Measurements from ENCODE around the gene ETV2. TPM values are rescaled to one million over a fixed set of nuclear protein-coding genes. Genes with fewer than 3 reads are reported as not detected.
A peak's percentile ranks its signal among the peaks of the same experiment; 100 is the strongest.
"Not testable (repeated sequence)": the region's sequence is repeated elsewhere in the genome, so short reads cannot be mapped to it uniquely, and the experiment has no call there.

The ETV2 gene
- total RNA-seq, 2 donors from 2014 or later = 0.39 to 1.2 TPM

- DNase-seq (ENCODE audit: low spot score) (no peak), ATAC-seq (no peak)
- H3K4me1 Mint-ChIP-seq (ENCODE audit: low read depth in 2 of 2) = peaks cover 0 to 10% of the 10 kb centered on the region in 2 donors
- H3K27me3 Mint-ChIP-seq = no peaks in the 10 kb centered on the region
- H3K27ac Mint-ChIP-seq = no peak overlapping the region
- H3K4me3 Mint-ChIP-seq = no peak overlapping the region
- no peaks in the 10 kb centered on the region for H3K36me3 Mint-ChIP-seq
- no peaks in the 10 kb centered on the region for H3K9me3 Mint-ChIP-seq
Observed at GRCh38 chr19:35689836-35690235, 48.3 kb downstream of the ETV2 start.

- H3K27me3 Mint-ChIP-seq; H3K4me3 Mint-ChIP-seq; H3K27ac Mint-ChIP-seq; H3K36me3 Mint-ChIP-seq; DNase-seq (ENCODE audit: low spot score); H3K9me3 Mint-ChIP-seq; ATAC-seq: not testable (repeated sequence)
- H3K4me1 Mint-ChIP-seq (ENCODE audit: low read depth in 2 of 2) = peaks cover 0 to 11% of the 10 kb centered on the region in 2 donors
Observed at GRCh38 chr19:35691106-35691505, 49.6 kb downstream of the ETV2 start.

GRCh38 chr19:35692010-35692409 lies 50.5 kb downstream of the ETV2 start:
- H3K4me1 Mint-ChIP-seq (ENCODE audit: low read depth in 2 of 2) = peaks cover 0 to 13% of the 10 kb centered on the region in 2 donors
- no peak for ATAC-seq
- no peak overlapping the region for H3K27ac Mint-ChIP-seq
- H3K9me3 Mint-ChIP-seq = no peaks in the 10 kb centered on the region
- no peaks in the 10 kb centered on the region for H3K27me3 Mint-ChIP-seq
- DNase-seq (ENCODE audit: low spot score) = no peak
- H3K4me3 Mint-ChIP-seq = no peak overlapping the region
- no peaks in the 10 kb centered on the region for H3K36me3 Mint-ChIP-seq

- peak overlapping the region in 1 of 2 donors; percentile 67 for H3K27ac Mint-ChIP-seq
- no peaks in the 10 kb centered on the region for H3K27me3 Mint-ChIP-seq
- peak in 1 of 2 donors; percentile 8 for ATAC-seq
- peaks cover 0 to 13% of the 10 kb centered on the region in 2 donors for H3K4me1 Mint-ChIP-seq (ENCODE audit: low read depth in 2 of 2)
- no peak overlapping the region for H3K4me3 Mint-ChIP-seq
- no peaks in the 10 kb centered on the region for H3K36me3 Mint-ChIP-seq
- DNase-seq (ENCODE audit: low spot score) = no peak
- H3K9me3 Mint-ChIP-seq = no peaks in the 10 kb centered on the region
Observed at GRCh38 chr19:35693422-35693821, 51.9 kb downstream of the ETV2 start.

GRCh38 chr19:35693835-35694599 lies 52.5 kb downstream of the ETV2 start:
- Mint-ChIP-seq H3K27me3 (no peaks in the 10 kb centered on the region), H3K9me3 (no peaks in the 10 kb centered on the region), H3K36me3 (no peaks in the 10 kb centered on the region), H3K4me1 (ENCODE audit: low read depth in 2 of 2) (peaks cover 0 to 16% of the 10 kb centered on the region in 2 donors), H3K4me3 (no peak overlapping the region), H3K27ac (peak overlapping the region; percentile 39 to 67)
- peak; percentile 100 for ATAC-seq
- DNase-seq (ENCODE audit: low spot score) = peak; percentile 91

Other genes starting within 250 kb of the ETV2 start
- gene FFAR2, start 193.5 kb upstream of the ETV2 start, total RNA-seq = not detected
- not detected for gene KRTDAP, start 151.3 kb upstream of the ETV2 start, total RNA-seq
- gene DMKN, start 128.1 kb upstream of the ETV2 start, total RNA-seq = 1 to 10 TPM in 1 of 2 donors, not detected in 1; 1.8 TPM
- not detected for gene SBSN, start 113.4 kb upstream of the ETV2 start, total RNA-seq
- gene GAPDHS, start 108.3 kb upstream of the ETV2 start, total RNA-seq = not detected
- gene TMEM147, start 96.1 kb upstream of the ETV2 start, total RNA-seq = 10 to 100 TPM; 25.3 to 34.4 TPM
- gene ATP4A, start 78.1 kb upstream of the ETV2 start, total RNA-seq = not detected
- not detected for gene PMIS2, start 55.6 kb upstream of the ETV2 start, total RNA-seq
- gene HAUS5, start 29.0 kb upstream of the ETV2 start, total RNA-seq = 10 to 100 TPM; 29.2 to 55.0 TPM
- gene RBM42, start 12.7 kb upstream of the ETV2 start, total RNA-seq = 100 to 1,000 TPM; 109 to 110 TPM
- gene COX6B1, start 6.6 kb downstream of the ETV2 start, total RNA-seq = 100 to 1,000 TPM; 363 to 400 TPM
- under 1 TPM; 0.38 to 0.70 TPM for gene UPK1A, start 24.8 kb downstream of the ETV2 start, total RNA-seq
- gene ZBTB32, start 62.8 kb downstream of the ETV2 start, total RNA-seq = 100 to 1,000 TPM; 191 to 295 TPM
- 100 to 1,000 TPM in 1 of 2 donors, 10 to 100 TPM in 1; 80.1 to 137 TPM for gene KMT2B, start 76.3 kb downstream of the ETV2 start, total RNA-seq
- 100 to 1,000 TPM in 1 of 2 donors, 10 to 100 TPM in 1; 80.4 to 193 TPM for gene IGFLR1, start 100.7 kb downstream of the ETV2 start, total RNA-seq
- gene U2AF1L4, start 103.7 kb downstream of the ETV2 start, total RNA-seq = 10 to 100 TPM; 17.0 to 19.1 TPM
- 10 to 100 TPM; 66.4 to 84.2 TPM for gene PSENEN, start 103.9 kb downstream of the ETV2 start, total RNA-seq
- 10 to 100 TPM in 1 of 2 donors, 1 to 10 TPM in 1; 9.6 to 24.7 TPM for gene LIN37, start 106.8 kb downstream of the ETV2 start, total RNA-seq
- gene HSPB6, start 115.3 kb downstream of the ETV2 start, total RNA-seq = not detected
- 10 to 100 TPM; 36.2 to 53.8 TPM for gene PROSER3, start 116.4 kb downstream of the ETV2 start, total RNA-seq
- 10 to 100 TPM; 31.5 to 45.0 TPM for gene ARHGAP33, start 133.8 kb downstream of the ETV2 start, total RNA-seq
- gene PRODH2, start 171.1 kb downstream of the ETV2 start, total RNA-seq = not detected
- gene NPHS1, start 210.8 kb downstream of the ETV2 start, total RNA-seq = not detected
- gene KIRREL2, start 215.2 kb downstream of the ETV2 start, total RNA-seq = 1 to 10 TPM; 1.3 to 2.2 TPM
- 1 to 10 TPM; 1.9 TPM for gene APLP1, start 226.8 kb downstream of the ETV2 start, total RNA-seq